Measurements from ENCODE around the gene ZBTB17. TPM values are rescaled to one million over a fixed set of nuclear protein-coding genes. Genes with fewer than 3 reads are reported as not detected.
"Not testable (repeated sequence)": the region's sequence is repeated elsewhere in the genome, so short reads cannot be mapped to it uniquely, and the experiment has no call there.

The ZBTB17 gene
- total RNA-seq, 1 donor from 2014 or later: 63.9 TPM

- Mint-ChIP-seq H3K27ac (no peak overlapping the region), H3K36me3 (ENCODE audit: low read depth) (peaks cover 29% of the 10 kb centered on the region), H3K9me3 (no peaks in the 10 kb centered on the region), H3K4me1 (peaks cover 19% of the 10 kb centered on the region), H3K27me3 (no peaks in the 10 kb centered on the region), H3K4me3 (no peak overlapping the region)
- DNase-seq: no peak
- intact Hi-C loops (cut with micrococcal nuclease): no loop called here
Observed at GRCh38 chr1:15900662-15901279, 75.1 kb downstream of the ZBTB17 start.

- Mint-ChIP-seq H3K27ac (no peak overlapping the region), H3K36me3 (ENCODE audit: low read depth) (peaks cover 34% of the 10 kb centered on the region), H3K27me3 (no peaks in the 10 kb centered on the region), H3K9me3 (no peaks in the 10 kb centered on the region), H3K4me3 (no peak overlapping the region), H3K4me1 (peaks cover 20% of the 10 kb centered on the region)
- no peak for DNase-seq
- intact Hi-C loops (cut with micrococcal nuclease): no loop called here
Observed at GRCh38 chr1:15899266-15899665, 76.6 kb downstream of the ZBTB17 start.

- H3K4me3 Mint-ChIP-seq; H3K27ac Mint-ChIP-seq; H3K27me3 Mint-ChIP-seq; DNase-seq; intact Hi-C loops (cut with micrococcal nuclease); H3K9me3 Mint-ChIP-seq: not testable (repeated sequence)
- Mint-ChIP-seq H3K36me3 (ENCODE audit: low read depth) (peaks cover 35% of the 10 kb centered on the region), H3K4me1 (peaks cover 25% of the 10 kb centered on the region)
Observed at GRCh38 chr1:15896841-15897610, 78.9 kb downstream of the ZBTB17 start.

GRCh38 chr1:15895233-15895632 lies 80.7 kb downstream of the ZBTB17 start:
- no peak overlapping the region for H3K4me3 Mint-ChIP-seq

GRCh38 chr1:15892857-15893599 lies 82.9 kb downstream of the ZBTB17 start:
- Mint-ChIP-seq H3K36me3 (ENCODE audit: low read depth) (peaks cover 39% of the 10 kb centered on the region), H3K4me1 (peaks cover 15% of the 10 kb centered on the region), H3K27ac (peak overlapping the region; percentile 66)
- DNase-seq, H3K9me3 Mint-ChIP-seq, H3K4me3 Mint-ChIP-seq, H3K27me3 Mint-ChIP-seq: not testable (repeated sequence)
- intact Hi-C loops (cut with micrococcal nuclease): loop anchor here (5.0 kb wide), 1 partner anchor 41 kb away; no protein-coding TSS in a partner anchor

More at GRCh38 chr1:15895233-15895632, 80.7 kb downstream of the ZBTB17 start:
- Mint-ChIP-seq H3K4me1 (peaks cover 23% of the 10 kb centered on the region), H3K36me3 (ENCODE audit: low read depth) (peaks cover 39% of the 10 kb centered on the region), H3K27me3 (no peaks in the 10 kb centered on the region), H3K9me3 (no peaks in the 10 kb centered on the region), H3K27ac (no peak overlapping the region)
- intact Hi-C loops (cut with micrococcal nuclease): no loop called here
- DNase-seq: no peak

Other genes starting within 250 kb of the ZBTB17 start
- gene SLC25A34, start 239.8 kb downstream of the ZBTB17 start, total RNA-seq: 1.4 and 1.5 TPM in 2 replicates
- not detected in 2 replicates for gene TMEM82, start 233.6 kb downstream of the ZBTB17 start, total RNA-seq
- not detected in 2 replicates for gene FBLIM1, start 217.3 kb downstream of the ZBTB17 start, total RNA-seq
- 1.5 TPM in 2 replicates for gene UQCRHL, start 168.5 kb downstream of the ZBTB17 start, total RNA-seq
- gene SPEN, start 128.4 kb downstream of the ZBTB17 start, total RNA-seq: 89.1 and 94.1 TPM in 2 replicates
- gene SRARP, start 28.1 kb upstream of the ZBTB17 start, total RNA-seq: not detected in 2 replicates
- gene HSPB7, start 41.9 kb upstream of the ZBTB17 start, total RNA-seq: not detected in 2 replicates
- gene CLCNKA, start 45.9 kb upstream of the ZBTB17 start, total RNA-seq: not detected in 2 replicates
- not detected in 2 replicates for gene CLCNKB, start 67.7 kb upstream of the ZBTB17 start, total RNA-seq
- gene FAM131C, start 97.5 kb upstream of the ZBTB17 start, total RNA-seq: 0.26 and 0.38 TPM in 2 replicates
- not detected in 2 replicates for gene EPHA2, start 180.0 kb upstream of the ZBTB17 start, total RNA-seq
- 8.5 and 8.8 TPM in 2 replicates for gene ARHGEF19, start 236.6 kb upstream of the ZBTB17 start, total RNA-seq